GM18873 (cell line): ENCODE measurements around the gene FERMT3.
A peak's percentile ranks its signal among the peaks of the same experiment; 100 is the strongest.
"Not testable (repeated sequence)": the region's sequence is repeated elsewhere in the genome, so short reads cannot be mapped to it uniquely, and the experiment has no call there.

Experiments used
- ATAC-seq: cut with Tn5 transposase; IDR thresholded peaks from one replicate; pipeline ENCODE4 v1.9.1; 2021; ENCODE audit warnings: mild to moderate bottlenecking, moderate library complexity, moderate number of reproducible peaks; ENCODE audit not compliant: unreplicated experiment, low FRiP score

Gene FERMT3

DNA sequence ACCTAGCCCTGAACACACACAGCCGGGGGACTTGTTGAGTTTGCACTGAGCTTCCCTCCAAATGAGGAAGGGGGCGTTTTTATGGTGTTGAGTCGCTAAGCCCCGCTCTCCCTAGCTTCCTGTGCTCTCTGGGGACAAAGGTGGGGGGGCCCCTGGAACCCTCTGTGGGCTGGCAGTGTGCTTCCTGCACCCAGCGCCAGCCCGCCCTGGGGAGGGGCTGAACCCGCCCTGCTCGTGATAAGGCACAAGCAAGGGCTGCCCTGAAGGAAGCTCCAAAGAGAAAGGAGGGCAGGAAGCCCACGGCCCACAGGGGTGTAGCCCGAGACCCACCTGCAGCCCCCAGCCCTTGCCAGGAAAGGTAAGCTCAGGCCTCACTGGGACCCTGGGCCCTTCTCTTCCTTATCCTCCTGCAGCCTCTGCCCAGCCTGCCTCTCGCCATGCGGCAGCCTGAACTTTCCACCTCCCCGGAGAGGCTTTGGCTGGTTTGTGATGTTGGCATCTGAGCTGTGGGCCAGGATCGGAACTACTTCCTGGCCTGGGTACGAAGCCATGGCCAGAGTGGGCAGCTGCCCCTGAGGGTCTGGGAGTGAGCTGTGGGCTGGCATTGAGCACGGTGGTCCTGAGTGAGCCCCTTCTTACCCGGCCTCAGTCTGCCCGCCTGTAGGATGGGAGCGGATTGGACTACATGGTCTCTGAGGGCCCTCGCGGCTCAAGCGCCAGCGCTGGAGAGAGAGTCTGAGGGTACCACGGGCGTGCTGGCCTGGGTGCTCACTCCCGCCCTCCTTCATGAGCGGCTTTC, at the start of gene FERMT3:
TSS of gene FERMT3 (plus strand) at position 265 of the 799 bp plus-strand sequence. CDS start 644 bp downstream, outside the sequence.
- no peak for ATAC-seq

DNA sequence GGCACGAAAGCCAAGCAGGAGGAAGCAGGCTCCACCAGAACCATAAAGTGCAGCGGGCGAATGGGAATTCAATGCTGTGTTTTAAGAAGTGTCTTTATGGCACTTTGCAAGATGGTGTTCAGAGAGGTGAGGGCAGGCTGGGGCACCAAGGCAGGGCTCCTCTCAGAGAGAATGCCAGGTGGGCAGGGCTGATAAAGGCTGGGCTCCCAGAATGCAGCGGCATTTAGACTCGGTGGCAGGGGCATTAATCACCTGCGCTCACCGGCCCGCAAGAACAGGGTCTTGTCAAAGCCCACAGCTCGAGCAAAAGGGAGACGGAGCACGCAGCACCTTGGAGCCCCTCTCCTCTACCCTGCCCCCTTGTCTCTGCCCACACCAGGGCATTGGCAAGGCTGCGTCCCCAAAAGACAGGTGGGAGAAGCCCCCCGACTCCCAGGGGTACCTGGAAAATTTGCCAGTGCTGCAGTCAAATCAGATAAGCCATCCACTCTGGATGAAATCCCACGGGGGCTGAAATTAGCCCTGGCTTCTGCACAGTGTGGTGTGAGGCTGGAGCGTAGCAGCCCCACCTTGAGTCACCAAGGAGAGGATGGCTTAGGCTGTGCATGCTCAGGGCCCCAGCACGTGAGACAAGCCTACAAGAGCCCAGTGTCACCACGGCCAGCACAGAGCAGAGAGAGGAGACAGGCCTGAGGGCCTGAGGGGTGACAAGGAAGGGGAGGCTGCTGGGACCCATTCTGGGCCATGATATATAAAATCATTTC, 48.7 kb upstream of the FERMT3 start:
- ATAC-seq, result no peak

DNA sequence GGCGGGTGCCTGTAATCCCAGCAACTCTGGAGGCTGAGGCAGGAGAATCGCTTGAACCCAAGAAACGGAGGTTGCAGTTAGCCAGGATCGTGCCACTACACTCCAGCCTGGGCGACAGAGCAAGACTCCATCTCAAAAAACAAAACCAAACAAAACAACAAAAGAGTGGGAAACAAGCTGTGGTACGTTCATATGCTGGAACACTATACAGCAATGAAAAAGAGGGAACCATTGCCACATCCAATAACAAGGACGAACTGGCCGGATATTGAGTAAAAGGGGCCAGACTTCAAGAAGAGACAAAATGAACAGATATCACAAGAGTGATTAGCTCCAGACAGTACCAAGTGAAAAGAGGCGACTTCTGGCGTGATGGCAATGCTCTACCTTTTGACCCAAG, 45.5 kb upstream of the FERMT3 start:
- no peak for ATAC-seq

DNA sequence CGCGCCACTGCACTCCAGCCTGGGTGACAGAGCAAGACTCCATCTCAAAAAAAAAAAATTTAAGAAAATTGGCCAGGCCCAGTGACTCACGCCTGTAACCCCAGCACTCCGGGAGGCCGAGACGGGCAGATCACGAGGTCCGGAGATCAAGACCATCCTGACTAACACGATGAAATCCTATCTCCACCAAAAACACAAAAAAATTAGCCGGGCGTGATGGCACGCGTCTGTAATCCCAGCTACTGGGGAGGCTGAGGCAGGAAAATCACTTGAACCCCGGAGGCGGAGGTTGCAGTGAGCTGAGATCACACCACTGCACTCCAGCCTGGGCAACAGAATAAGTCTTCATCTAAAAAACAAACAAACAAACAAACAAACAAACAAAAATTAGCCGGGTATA, 43.8 kb upstream of the FERMT3 start:
- not testable (repeated sequence) for ATAC-seq

DNA sequence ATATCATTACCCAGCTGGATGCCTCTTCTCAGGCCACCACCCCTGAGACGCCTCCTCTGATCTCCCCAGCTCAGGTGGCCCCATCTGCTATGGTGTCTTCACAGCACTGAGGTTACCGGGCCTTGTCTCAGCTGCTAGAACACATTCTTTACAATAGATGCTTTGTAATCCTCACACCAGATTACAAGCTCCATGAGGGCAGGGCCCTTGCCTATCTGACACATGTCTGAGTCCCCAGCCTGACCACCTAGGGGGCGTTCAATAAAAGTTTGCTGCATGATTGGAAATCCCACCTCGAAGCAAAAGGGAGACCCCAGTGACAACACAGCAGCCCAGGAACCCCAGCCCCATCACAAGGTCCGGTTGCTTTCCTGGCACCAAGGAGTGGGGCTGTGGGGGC, 42.6 kb upstream of the FERMT3 start:
- no peak for ATAC-seq

- ATAC-seq, result no peak
Measured at GRCh38 chr11:64164392-64165312, 41.9 kb upstream of the FERMT3 start.

DNA sequence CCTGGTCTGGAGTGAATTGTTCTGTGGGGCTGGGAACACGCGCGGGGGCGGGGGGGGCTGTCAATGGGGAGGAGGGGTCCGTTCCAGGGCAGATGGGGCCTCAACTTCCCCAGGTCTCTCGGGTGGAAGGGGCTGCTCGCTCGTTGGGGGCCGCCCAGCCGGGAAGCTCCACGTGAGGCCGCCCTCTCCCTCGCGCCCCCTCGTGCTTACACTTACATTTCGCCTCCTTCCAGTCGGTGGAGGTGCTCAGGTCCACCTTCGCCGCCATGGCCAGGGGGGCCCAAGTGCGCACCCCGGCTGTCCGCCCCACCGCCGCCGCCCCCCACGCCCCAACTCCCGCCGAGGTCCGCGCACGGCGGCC, 41.1 kb upstream of the FERMT3 start:
- ATAC-seq, result no peak

- ATAC-seq, result no peak
Measured at GRCh38 chr11:64165842-64166635, 40.5 kb upstream of the FERMT3 start, which contains the start of gene MACROD1. TSS of gene MACROD1 (minus strand) at chr11:64166113. CDS start at chr11:64165994, 119 bp downstream.

DNA sequence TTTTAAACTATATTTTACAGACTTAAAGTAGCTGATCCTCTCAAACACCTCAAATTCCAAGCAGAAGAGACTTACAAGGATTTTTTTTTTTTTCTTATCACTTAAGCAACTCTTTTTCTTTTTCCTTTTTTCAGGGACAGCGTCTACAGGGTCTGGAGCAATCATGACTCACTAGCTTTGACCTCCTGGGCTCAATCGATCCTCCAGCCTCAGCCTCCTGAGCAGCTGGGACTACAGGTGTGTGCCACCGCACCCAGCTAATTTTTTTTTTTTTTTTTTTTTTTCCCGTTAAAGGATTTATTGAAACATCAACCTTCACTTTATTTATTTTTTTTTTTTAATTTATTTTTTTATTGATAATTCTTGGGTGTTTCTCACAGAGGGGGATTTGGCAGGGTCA, 36.1 kb upstream of the FERMT3 start:
- ATAC-seq, result no peak

GRCh38 chr11:64173616-64174355, 32.7 kb upstream of the FERMT3 start:
- no peak for ATAC-seq

GRCh38 chr11:64176751-64177150, 29.8 kb upstream of the FERMT3 start:
- ATAC-seq, result no peak

GRCh38 chr11:64178203-64178602, 28.3 kb upstream of the FERMT3 start:
- ATAC-seq, result no peak

DNA sequence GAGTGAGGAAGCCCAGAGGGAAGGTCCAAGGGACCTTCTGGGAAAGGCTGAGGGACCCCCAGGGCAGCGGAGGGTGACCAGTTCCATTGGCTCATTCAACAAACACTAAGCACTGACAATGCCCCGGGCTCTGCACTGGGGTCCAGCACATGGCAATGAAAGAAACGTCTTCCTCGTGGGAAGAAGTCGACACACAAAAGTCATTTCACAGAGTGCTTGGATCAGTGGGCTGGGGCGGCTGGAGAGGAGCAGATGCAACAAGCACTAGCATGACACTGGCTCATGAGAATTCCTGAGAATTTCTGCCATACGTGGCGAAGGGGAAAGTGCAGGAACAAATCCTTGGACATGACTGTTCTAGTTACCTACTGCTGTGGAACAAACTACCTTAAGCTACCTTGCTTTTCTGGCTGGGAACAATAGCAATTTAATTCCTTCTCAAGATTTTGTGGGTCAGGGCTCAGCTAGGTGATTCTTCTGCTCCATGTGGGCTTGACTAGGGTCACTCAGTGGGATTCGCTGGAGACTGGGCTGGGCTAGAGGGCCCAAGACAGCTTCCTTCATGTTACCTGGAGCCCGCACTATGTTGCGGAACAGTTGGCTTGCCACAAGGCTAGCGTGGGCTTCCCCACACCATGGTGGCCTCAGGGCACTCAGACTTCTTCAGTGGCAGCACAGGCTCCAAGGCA, 27.4 kb upstream of the FERMT3 start:
- ATAC-seq, result no peak

GRCh38 chr11:64180891-64181290, 25.6 kb upstream of the FERMT3 start:
- no peak for ATAC-seq

GRCh38 chr11:64181506-64182411, 24.8 kb upstream of the FERMT3 start:
- no peak for ATAC-seq

GRCh38 chr11:64183890-64184289, 22.6 kb upstream of the FERMT3 start:
- no peak for ATAC-seq

- ATAC-seq, result peak; percentile 20
Measured at GRCh38 chr11:64185175-64185692, 21.3 kb upstream of the FERMT3 start.
